Uterus (tissue), 2 donors: ENCODE data around the gene SELENOH.
"Not testable (repeated sequence)": the region's sequence is repeated elsewhere in the genome, so short reads cannot be mapped to it uniquely, and the experiment has no call there.

ENCODE experiments used
- CTCF ChIP-seq, 4 experiments: fragments of 200-600 bp in 2 of 4; fragments of 450-650 bp in 2 of 4; sonication (generic) in 2 of 4; IDR thresholded peaks; one replicate each; pipeline ENCODE4 v1.5.1; 2016 to 2019; ENCODE audit warnings: antibody characterized with exemption in 4 of 4, mild to moderate bottlenecking in 2 of 4, moderate library complexity in 1 of 4
- POLR2A ChIP-seq, 2 donors: fragments of 450-650 bp; IDR thresholded peaks; one replicate each; pipeline ENCODE4 v1.6.1; 2016; ENCODE audit warnings: antibody characterized with exemption in 2 of 2, mild to moderate bottlenecking in 1 of 2, moderate library complexity in 1 of 2

- not testable (repeated sequence) for TF ChIP-seq CTCF, POLR2A (IDR thresholded peaks at IDR 0.05)
Observed at GRCh38 chr11:57716726-57717125, 24.6 kb upstream of the SELENOH start.
